ENCODE data around the gene RMRP. TPM values are rescaled to one million over a fixed set of nuclear protein-coding genes. Genes with fewer than 3 reads are reported as not detected.
A peak's percentile ranks its signal among the peaks of the same experiment; 100 is the strongest.

Gene RMRP
- total and polyA plus RNA-seq, 9 of the 15 experiments (the other 6 are each of a cell fraction or from before 2014, with no cell fraction given): 75.7 to 89,974 (median 13,378) TPM; not detected in 3

- intact Hi-C loops (cut with micrococcal nuclease): no loop called here
- in situ Hi-C loops (cut with MboI): no loop called here
- no peak for TF ChIP-seq REST (IDR thresholded peaks at IDR 0.05; ENCODE audit: borderline replicate concordance)
- no peak for TF ChIP-seq REST (CRISPR knock-in tag; IDR thresholded peaks at IDR 0.05; ENCODE audit: low read depth)
- TF ChIP-seq ZNF644 (tag; IDR thresholded peaks at IDR 0.05; ENCODE audit: low read depth): no peak
- TF ChIP-seq RFX1 (IDR thresholded peaks at IDR 0.05): peak; percentile 62
- TF ChIP-seq KDM5B (IDR thresholded peaks at IDR 0.05; ENCODE audit: insufficient replicate concordance, low read depth, low read length): no peak
- Histone ChIP-seq H3K9me1 (ENCODE audit: control insufficient read depth, insufficient read depth, low read length) (no peaks in the 10 kb centered on the region), H3K36me3 (ENCODE audit: control insufficient read depth, insufficient read depth, low read length) (peaks cover 92% of the 10 kb centered on the region), H3K27me3 (ENCODE audit: control insufficient read depth in 2 of 2, insufficient read depth in 2 of 2, low read length in 2 of 2) (no peaks in the 10 kb centered on the region), H3K79me2 (ENCODE audit: control insufficient read depth, insufficient read depth, low read length) (no peaks in the 10 kb centered on the region), H3K9me3 (replicated peaks; ENCODE audit: control insufficient read depth, insufficient read depth, low read depth, low read length) (no peaks in the 10 kb centered on the region), H3K4me3 (no peak overlapping the region), H2AFZ (ENCODE audit: low read depth, low read length) (no peak overlapping the region), H3K4me2 (ENCODE audit: insufficient read depth, low read length) (no peak overlapping the region), H3K4me1 (replicated peaks in 1 of 2; ENCODE audit: control insufficient read depth in 2 of 2, insufficient read depth in 2 of 2, low read length in 2 of 2) (no peaks in the 10 kb centered on the region; a peak in 2 of 5 replicates), H3K27ac (ENCODE audit: extremely low read depth, low read depth, low read length) (no peak overlapping the region), H4K20me1 (replicated peaks; ENCODE audit: control insufficient read depth, insufficient read depth, low read length) (no peaks in the 10 kb centered on the region), H3K9ac (ENCODE audit: insufficient read depth in 1 of 2, low read depth in 2 of 2, low read length in 2 of 2) (no peak overlapping the region)
- FAIRE-seq (no peak), ATAC-seq (no peak), DNase-seq (ENCODE audit: extremely low read depth in 1 of 4, low spot score in 3 of 4) (no peak)
- ChIA-PET POLR2A (interaction anchor here (1.9 kb wide), 1 partner anchor 13 kb away, joined by 17 read pairs; no protein-coding TSS in a partner anchor), CTCF (ENCODE audit: low intra/inter-chr PET ratio) (no interaction called here)
- BruUV-seq (replicated peaks): no TSS peak
- 96% methylated on average over 8 of the region's 11 CpGs for WGBS (ENCODE audit: insufficient coverage, low coverage, missing lambda C conversion rate)
These were observed 42.2 kb upstream of the RMRP start for GRCh38 chr9:35700031-35700430.
